Stimulated activated CD8-positive, alpha-beta memory T cell treated with anti-CD3 and anti-CD28 coated beads, Interleukin-12 subunit alpha, Interleukin-12 subunit beta, amount 100 ng/mL, for 24 hours (primary cell): Measurements from ENCODE around the gene ANXA8.
"Not testable (repeated sequence)": the region's sequence is repeated elsewhere in the genome, so short reads cannot be mapped to it uniquely, and the experiment has no call there.

ENCODE experiments used
- DNase-seq: peaks from one replicate; pipeline ENCODE4 v3.0.0-alpha.2; 2020; ENCODE audit errors: extremely low read depth

ANXA8 gene, protein sequence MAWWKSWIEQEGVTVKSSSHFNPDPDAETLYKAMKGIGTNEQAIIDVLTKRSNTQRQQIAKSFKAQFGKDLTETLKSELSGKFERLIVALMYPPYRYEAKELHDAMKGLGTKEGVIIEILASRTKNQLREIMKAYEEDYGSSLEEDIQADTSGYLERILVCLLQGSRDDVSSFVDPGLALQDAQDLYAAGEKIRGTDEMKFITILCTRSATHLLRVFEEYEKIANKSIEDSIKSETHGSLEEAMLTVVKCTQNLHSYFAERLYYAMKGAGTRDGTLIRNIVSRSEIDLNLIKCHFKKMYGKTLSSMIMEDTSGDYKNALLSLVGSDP

DNA sequence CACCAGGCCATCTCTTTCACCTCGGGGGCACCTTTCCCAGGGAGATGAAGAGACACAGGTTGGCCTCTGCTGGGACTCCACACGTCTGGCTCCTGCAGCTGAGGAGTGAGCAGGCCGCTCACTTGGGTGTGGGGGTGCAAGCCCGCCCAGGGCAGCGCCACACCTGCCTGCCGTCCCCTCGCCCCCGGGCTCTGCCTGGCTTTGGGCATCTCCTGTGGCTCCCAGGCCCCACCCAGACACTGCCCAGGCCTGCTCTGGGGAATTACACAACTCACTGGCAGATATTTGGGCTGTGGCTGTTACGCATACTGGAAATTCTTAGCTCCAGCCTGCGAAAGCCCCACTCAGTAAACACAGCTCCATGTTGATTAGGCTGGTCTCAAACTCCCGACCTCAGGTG, at the start of gene ANXA8:
ANXA8 (minus strand) TSS at position 193 of the 400 bp plus-strand sequence; CDS start at position 11, 182 bp downstream.
- DNase-seq = not testable (repeated sequence)

DNA sequence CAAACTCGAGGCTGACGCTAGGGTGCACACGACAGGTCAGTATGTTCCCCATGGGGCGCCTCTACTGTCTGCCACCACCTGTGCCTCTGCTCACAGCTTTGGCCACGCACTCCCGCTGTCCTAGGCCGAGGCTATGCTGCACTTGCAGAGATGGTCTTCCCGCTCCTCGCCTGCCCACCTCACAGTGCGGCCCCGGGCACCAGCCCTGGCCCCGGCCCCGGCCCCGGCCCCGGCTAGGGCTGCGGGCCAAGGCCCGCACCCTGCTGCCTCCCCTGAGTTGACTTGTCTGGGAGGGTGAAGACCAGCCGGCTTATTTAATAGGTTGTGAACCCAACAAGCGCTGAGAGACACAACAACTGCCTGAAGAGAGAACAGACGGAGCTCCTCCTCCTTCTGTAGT, 39.6 kb upstream of the ANXA8 start, which contains the start of gene AGAP9:
AGAP9 (minus strand) TSS at position 164 of the 400 bp plus-strand sequence; CDS start at position 52, 112 bp downstream.
- DNase-seq = not testable (repeated sequence)

DNA sequence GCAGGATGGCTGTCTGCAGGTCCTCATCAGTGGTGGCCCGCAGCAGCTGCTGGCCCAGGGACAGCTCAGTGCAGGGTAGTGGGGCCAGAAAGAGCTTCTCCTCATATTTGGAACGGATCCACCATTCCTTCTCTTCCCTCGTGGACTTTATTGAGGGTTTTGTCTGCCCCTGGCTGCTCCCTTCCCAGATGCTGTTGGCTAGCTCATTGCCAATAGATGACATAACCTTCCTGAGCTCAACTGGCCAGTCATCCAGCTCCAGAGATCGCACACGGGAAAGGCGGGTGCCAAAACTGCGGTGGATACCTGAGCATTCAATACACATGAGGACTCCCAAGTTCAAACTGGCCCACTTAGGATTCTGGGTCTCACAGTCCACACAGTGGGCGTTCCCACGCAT, 18.4 kb upstream of the ANXA8 start:
- not testable (repeated sequence) for DNase-seq

DNA sequence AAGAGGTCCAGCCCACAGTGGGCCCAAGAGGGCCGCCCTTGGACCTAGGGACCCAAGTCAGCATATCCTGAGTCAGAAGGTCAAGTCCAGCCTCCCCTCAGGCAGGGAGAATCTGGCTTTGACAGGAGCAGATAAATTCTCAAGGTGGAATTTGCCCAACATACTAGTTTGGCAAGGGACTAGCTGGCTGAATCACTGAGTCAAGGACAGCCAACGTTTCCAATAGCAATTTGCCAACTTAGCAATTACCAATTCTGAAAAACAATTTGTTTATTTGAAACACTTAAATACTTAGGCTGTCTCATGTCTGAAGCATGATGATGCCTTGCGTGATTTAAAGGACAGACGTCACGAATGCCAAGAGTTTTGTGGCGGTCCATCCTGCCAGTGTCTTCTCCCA, 10.3 kb upstream of the ANXA8 start:
- not testable (repeated sequence) for DNase-seq

DNA sequence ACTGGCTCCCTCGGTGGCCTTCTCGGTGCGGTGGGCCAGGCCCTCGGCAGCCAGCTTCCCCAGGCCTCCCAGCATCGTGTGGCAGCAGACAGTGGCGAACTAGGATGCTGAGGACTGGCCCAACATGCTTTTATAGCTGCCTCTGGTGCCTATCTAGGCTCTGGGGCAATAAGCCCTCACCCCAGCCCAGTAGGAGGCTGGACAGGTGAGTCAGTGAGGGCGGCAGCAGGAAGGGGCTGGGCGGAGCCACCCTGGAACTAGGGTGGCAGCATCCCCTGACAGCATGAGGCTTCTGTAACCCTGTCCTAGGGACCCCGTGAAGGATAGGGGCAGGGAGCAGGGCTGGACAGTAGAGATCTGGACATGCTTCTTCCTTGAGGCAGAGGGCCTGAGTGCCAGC, 7.7 kb upstream of the ANXA8 start, which contains the start of gene FAM25G:
FAM25G (minus strand) TSS at position 101 of the 400 bp plus-strand sequence; CDS start at position 75, 26 bp downstream.
- not testable (repeated sequence) for DNase-seq

DNA sequence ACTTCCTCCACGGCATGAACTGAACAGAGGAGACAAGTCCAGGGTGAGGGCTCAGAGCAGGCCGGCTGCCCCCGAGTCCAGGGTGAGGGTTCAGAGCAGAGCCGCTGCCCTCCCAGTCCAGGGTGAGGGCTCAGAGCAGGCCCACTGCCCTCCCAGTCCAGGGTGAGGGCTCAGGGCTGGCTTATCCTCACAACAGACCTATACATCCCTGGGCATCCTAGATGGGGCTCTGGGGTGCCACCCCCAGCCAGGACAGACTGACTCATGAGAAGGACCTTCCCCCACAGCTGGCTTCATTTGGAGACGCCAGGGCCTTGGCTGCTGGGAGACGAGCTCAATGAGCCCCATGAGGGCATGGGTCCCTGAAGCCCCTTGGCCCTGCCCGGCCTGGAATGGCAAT, 5.7 kb upstream of the ANXA8 start:
- not testable (repeated sequence) for DNase-seq

DNA sequence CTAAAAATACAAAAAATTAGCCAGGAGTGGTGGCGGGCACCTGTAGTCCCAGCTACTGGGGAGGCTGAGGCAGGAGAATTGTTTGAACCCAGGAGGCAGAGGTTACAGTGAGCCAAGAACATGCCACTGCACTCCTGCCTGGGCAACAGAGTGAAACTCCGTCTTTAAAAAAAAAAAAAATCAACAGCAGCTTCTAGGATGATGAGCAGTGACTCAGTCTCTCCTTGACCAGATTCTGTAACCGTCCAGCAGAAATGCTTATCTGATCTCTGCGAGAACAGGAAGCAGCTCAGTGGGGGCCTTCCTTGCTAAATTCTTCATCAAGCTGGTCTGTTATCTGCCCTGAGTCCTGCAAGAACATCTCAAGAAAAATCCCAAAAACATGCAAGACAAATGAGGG, 2.0 kb upstream of the ANXA8 start:
- not testable (repeated sequence) for DNase-seq

DNA sequence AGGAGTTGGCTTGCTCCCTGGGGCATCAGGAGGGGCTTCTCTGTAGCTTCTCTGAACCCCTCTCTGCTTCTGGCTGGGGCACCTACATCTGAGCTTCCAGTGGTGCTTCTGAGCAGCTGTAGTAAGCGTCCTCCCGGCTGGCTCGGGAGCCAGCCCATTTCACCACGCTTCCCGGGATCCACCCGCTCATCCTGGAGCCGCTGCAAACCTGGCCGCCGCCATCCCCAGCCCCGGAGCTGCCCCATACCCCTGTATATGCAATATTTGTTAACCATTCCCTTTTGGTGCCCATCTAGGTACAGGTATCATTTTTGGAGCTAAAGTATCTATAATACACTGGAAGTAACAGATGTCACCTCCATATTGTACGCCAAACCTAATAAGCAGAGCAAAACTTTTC, 871 bp upstream of the ANXA8 start:
- not testable (repeated sequence) for DNase-seq

DNA sequence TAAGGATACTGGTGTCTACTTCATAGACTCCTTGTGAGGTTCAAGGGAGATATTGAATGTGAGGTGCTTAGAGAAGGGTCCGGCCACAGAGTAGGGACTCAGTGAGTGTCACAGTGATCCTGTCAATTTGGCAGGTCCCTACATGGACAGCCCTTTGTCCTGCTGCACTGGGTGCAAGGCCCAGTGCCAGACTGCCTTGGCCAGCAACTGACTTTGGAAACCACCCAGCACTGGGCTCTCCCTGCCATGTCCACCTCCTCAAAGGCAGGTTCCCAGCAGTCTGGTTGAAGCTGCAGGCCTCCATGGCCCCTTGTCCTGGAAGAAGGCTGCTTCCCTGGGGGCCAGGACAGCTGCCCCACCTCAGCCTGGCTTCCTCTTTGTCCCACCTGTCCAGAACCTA, 1.5 kb downstream of the ANXA8 start:
- DNase-seq = not testable (repeated sequence)

DNA sequence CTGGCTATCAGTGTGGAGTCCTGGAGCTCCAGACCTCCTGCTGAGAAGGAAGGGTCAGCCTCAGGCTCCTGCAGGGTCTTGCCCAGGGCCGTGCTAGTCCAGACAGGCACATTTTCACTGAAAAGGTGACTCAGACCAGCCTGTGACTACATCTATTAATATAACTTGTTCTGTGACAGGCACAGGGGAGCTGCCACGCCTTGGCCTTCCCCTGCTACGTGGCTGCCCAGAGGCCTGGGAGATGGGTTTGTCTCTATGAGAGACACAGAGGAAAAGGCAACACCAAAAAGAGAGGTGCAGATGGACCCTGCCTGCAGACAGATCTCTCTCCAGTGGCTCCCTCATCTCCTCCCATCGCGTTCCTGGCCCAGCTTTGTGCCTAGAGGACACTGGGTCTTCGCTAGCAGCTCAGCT, 2.1 kb downstream of the ANXA8 start:
- DNase-seq = not testable (repeated sequence)

DNA sequence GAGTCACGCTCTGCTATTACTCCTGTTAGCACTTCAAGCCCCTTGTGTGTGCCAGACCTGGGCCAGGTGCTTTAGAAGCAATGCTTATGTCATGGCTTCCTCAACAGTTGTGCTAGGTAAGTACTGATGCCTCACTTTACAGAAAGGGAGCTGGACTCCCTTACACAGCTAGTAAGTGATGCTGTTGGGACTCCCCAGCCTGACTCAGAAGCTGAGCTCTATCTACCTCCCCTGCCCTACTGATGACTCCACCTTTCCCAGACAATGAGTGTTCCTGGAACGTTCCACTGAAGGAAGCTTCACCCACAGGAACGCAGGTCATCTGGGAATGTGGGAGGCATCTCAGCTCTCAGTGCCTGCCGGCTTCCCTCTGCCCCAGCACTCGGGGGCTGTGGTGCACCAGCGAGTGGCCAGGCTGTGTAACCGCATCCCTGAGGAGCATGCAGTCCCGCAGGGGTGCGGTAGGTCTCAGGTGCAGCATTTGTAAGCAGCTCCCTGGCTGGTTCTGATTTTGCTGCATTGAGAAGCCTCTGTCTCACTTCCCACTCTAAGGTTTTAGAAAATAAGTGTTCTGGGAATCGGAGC, 2.6 kb downstream of the ANXA8 start:
- not testable (repeated sequence) for DNase-seq

DNA sequence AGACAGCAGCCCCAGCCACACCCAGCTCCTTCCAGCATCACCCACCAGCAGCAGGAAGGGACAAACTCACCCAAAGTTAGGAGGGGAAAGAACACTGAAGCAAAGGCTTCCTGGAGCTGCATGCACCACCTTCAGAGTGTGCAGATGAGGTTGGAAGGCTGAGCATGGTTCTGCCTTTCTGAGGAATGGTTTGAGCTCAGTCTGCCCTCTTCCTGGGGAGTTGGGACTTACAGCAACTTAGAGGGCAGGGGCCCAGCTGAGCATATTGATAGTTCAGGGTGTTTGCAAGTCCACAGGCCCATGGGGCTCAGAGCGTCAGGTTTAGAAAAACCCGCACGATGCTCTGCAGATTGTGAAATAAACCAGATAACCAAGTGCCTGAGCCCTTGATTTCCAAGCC, 3.8 kb downstream of the ANXA8 start:
- not testable (repeated sequence) for DNase-seq

DNA sequence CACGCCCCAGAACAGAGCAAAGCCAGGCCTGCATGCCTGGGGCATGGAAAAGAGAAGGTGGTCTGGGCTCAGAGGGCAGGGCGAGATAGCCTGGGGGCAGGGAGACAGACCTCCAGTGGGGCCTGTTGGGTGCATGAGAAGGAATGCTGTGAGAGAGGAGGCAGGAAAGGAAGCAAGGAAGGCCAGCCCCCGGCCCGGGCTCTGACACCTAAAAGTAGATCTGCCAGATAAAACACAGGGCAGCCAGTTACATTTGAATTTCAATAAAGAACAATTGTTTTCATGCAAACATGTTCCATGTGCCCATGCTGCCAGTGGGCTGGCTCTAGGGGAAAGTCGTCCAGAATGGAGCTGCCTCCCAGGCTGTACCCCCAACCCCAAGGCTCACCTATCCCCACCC, 5.8 kb downstream of the ANXA8 start:
- not testable (repeated sequence) for DNase-seq

DNA sequence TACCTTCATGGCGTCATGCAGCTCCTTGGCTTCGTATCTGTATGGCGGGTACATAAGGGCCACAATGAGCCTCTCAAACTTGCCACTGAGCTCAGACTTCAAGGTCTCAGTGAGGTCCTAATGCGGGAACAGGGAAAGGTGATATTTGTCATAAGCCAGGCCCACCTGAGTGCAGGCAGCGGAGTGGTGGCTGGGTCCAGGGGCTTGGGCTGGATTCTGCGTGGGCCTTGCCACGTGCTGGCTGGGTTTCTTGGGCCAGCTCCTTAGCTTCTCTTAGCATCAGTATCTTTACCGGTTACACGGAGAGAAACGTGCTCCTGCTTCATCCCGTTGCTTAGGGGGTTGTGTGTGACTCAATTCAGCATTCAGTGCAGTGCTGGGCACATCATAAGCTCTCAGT, 6.8 kb downstream of the ANXA8 start:
- DNase-seq = not testable (repeated sequence)

DNA sequence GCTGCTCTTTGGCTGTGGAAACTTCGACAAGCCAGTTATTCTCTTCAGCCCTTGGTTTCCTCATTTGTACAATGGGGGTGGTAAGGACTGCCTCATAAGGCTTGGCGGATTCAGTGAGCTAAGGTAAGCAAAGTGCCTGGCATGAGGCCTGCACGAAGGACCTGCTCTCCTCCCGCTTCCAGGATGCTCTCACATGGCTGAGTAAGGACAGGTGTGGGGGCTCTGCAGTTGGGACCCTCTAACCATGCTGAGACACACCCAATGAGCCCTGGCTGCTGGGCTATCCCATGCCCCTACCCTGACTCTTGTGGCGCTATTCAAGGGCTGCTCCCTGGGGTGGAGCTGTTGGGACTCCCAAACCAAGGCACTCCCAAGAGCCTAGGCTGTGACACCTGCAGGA, 8.8 kb downstream of the ANXA8 start:
- DNase-seq = not testable (repeated sequence)

DNA sequence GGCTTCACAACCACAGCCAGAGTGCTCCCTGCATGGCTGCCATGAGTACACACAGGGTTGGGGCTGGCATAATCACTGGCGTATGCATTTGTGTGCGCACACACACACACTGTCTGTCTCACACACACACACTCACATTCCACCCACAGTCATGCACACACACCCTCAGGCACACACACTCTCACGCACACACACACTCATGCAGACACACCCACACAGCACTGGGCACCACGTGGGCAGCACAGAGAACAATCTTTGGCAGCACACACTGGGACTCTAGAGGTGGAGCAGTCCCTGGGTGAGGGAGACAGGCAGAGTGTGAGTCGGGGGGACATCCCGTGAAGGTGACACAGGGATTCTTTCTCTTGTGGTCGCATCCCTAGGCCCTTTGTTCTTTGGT, 10.4 kb downstream of the ANXA8 start:
- DNase-seq = not testable (repeated sequence)

DNA sequence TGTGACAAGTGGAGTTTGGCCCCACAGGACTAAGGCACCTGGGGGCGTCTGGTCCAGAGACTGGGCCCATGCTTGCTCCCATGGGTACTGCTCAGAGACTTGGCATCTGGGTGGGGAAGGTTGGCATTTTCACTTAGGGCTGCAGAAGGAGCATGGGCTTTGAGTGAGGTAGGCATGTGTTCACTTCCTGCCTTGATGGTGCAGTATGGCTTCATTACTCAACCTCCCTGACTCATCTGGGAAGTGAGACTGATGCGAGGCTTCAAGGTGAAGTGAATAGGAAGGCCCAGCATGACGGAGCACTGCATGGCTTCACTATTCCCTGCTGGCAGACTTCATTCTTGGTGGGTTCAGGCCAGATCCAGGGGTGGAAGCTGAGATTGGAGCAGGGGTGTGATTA, 11.3 kb downstream of the ANXA8 start:
- not testable (repeated sequence) for DNase-seq

DNA sequence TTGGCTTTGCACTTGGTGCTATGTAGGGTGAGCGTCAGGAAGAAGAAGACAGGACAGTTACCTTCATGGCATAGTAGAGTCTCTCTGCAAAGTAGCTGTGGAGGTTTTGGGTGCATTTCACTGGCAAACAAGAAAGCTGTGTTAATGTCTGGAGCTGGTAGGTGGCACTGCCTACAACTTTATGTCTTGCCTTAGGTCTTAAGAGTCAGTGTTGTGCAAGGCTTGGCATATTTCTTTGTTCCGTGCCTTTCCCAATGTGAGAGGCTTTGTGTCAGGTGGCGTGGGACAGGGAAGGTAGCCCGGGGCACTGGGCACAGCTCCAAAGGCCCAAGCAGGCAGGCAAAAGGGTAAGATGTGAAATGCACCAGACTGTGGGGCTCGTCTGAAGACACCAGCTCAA, 11.8 kb downstream of the ANXA8 start:
- not testable (repeated sequence) for DNase-seq

DNA sequence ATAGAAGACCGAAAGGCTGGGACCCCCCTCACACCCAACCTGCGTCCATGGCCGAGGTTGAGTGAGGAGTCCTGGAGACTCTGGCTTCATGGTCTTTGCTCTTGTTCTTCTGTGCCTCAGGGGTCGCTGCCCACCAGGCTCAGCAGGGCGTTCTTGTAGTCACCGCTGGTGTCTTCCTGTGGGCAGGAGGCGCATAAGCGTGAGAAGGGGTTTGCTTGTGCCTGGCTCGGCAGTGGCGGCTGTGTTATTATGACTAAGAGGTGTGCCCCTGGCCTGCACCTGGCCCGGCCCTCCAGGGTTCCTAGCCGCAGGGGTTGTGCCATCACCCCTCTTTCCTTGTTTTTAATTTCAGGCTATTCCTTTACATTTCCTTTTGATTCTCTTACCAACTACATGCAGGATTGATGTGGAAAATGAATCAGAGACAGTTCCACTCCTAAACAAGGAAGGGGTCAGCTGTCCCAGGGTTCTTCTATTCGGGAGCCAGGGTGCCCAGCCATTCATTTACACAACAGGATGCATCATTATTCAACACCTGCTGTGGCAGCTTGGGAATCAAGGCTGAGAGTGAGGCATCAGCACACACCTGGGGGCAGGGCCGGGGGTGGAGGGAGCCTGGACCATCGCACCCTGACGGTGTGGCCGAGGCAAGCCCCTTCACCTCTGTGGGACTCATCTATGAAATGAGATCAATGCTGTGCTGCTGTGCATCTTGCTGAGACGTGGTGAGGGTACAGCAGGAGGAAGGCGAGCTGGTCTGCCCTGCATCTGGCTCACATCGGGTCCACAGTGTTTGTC, 15.0 kb downstream of the ANXA8 start:
- not testable (repeated sequence) for DNase-seq

DNA sequence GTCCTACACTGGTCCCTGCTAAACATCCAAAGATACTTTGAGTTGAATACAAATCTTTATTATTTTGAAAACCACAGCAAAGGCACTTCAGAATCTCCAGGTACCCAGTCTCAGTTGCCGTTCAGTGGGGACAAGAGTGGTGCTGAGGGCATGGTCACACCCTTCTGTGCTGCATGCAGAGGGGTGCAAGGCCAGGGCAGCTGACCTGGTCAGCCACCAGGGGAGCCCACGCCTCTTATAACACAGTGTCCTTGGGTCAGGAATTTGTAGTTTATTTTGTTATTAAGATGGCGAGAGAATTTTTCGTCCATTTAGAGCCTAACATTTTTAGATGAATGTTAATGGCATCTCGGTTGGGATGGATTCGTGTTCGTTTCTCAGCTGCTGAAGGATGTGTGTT, 16.0 kb downstream of the ANXA8 start:
- DNase-seq = not testable (repeated sequence)

DNA sequence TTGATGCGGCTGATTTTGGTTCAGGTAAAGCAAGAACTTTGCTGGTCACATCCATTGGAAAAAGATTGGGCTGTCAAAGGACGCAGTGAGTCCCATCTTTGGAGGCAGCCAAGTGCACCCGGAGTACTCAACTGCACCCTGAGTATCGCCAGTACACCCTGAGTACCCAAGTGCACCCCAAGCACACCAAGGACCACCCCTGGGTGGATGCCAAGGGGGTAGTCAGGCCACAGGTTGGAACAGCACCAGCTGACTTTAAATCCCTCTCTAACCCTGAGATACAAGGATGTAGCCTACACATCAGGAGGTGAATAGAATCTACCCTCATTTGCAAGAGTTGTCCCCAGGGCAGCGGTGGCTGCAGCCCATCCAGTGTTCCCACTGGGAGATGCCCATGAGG, 16.5 kb downstream of the ANXA8 start:
- DNase-seq = not testable (repeated sequence)
